GM18519 (cell line): Measurements from ENCODE around the gene ZFPL1.

Experiments used
- ATAC-seq: cut with Tn5 transposase; IDR thresholded peaks from one replicate; pipeline ENCODE4 v1.9.1; 2021; ENCODE audit warnings: mild to moderate bottlenecking, moderate library complexity; ENCODE audit not compliant: unreplicated experiment, low FRiP score

Gene ZFPL1

GRCh38 chr11:65059959-65060824, 23.8 kb upstream of the ZFPL1 start:
- no peak for ATAC-seq

GRCh38 chr11:65060913-65061408, 23.1 kb upstream of the ZFPL1 start:
- ATAC-seq = no peak

GRCh38 chr11:65063532-65063931, 20.5 kb upstream of the ZFPL1 start:
- ATAC-seq = no peak

- ATAC-seq = no peak
Observed at GRCh38 chr11:65064847-65065240, 19.2 kb upstream of the ZFPL1 start.

GRCh38 chr11:65065851-65066250, 18.2 kb upstream of the ZFPL1 start:
- ATAC-seq = no peak

GRCh38 chr11:65066315-65066714, 17.7 kb upstream of the ZFPL1 start:
- ATAC-seq = no peak

- no peak for ATAC-seq
Observed at GRCh38 chr11:65066805-65067291, 17.2 kb upstream of the ZFPL1 start.

GRCh38 chr11:65067446-65067845, 16.6 kb upstream of the ZFPL1 start:
- ATAC-seq = no peak

GRCh38 chr11:65069217-65069616, 14.8 kb upstream of the ZFPL1 start:
- no peak for ATAC-seq

- ATAC-seq = no peak
Observed at GRCh38 chr11:65071907-65072630, 12.0 kb upstream of the ZFPL1 start.

GRCh38 chr11:65072631-65072966, 11.4 kb upstream of the ZFPL1 start:
- ATAC-seq = no peak

GRCh38 chr11:65077451-65077850, 6.6 kb upstream of the ZFPL1 start:
- no peak for ATAC-seq

- ATAC-seq = no peak
Observed at GRCh38 chr11:65078151-65078550, 5.9 kb upstream of the ZFPL1 start.

- no peak for ATAC-seq
Observed at GRCh38 chr11:65078786-65079342, 5.2 kb upstream of the ZFPL1 start.

GRCh38 chr11:65083134-65083833, 738 bp upstream of the ZFPL1 start:
- ATAC-seq = no peak

- no peak for ATAC-seq
Observed at GRCh38 chr11:65084598-65085375, 765 bp downstream of the ZFPL1 start.

- ATAC-seq = no peak
Observed at GRCh38 chr11:65085446-65085845, 1.4 kb downstream of the ZFPL1 start.

GRCh38 chr11:65086809-65087208, 2.8 kb downstream of the ZFPL1 start:
- no peak for ATAC-seq

- no peak for ATAC-seq
Observed at GRCh38 chr11:65087216-65087615, 3.2 kb downstream of the ZFPL1 start.

GRCh38 chr11:65087827-65088226, 3.8 kb downstream of the ZFPL1 start:
- no peak for ATAC-seq
